Sigmoid colon (tissue), 4 donors: ENCODE results near the gene ZC3H10.

ENCODE experiments used
- EP300 ChIP-seq, 4 donors: sonication (generic); formaldehyde crosslinking; IDR thresholded peaks; one replicate each; pipeline ENCODE4 v1.6.1; 2017; ENCODE audit warnings: antibody characterized with exemption in 4 of 4
- POLR2A ChIP-seq, 2 donors: fragments of 450-650 bp; IDR thresholded peaks; one replicate each; pipeline ENCODE4 v1.6.1; 2016; ENCODE audit warnings: antibody characterized with exemption in 2 of 2, mild to moderate bottlenecking in 2 of 2, moderate library complexity in 2 of 2
- TF ChIP-seq, protein P1 (sequence below), 4 experiments: fragments of 450-650 bp in 3 of 4; fragments of 200-600 bp in 1 of 4; IDR thresholded peaks; one replicate each; pipeline ENCODE4 v1.5.1; 2016 to 2019; ENCODE audit warnings: antibody characterized with exemption in 4 of 4, mild to moderate bottlenecking in 3 of 4, moderate library complexity in 2 of 4

DNA sequence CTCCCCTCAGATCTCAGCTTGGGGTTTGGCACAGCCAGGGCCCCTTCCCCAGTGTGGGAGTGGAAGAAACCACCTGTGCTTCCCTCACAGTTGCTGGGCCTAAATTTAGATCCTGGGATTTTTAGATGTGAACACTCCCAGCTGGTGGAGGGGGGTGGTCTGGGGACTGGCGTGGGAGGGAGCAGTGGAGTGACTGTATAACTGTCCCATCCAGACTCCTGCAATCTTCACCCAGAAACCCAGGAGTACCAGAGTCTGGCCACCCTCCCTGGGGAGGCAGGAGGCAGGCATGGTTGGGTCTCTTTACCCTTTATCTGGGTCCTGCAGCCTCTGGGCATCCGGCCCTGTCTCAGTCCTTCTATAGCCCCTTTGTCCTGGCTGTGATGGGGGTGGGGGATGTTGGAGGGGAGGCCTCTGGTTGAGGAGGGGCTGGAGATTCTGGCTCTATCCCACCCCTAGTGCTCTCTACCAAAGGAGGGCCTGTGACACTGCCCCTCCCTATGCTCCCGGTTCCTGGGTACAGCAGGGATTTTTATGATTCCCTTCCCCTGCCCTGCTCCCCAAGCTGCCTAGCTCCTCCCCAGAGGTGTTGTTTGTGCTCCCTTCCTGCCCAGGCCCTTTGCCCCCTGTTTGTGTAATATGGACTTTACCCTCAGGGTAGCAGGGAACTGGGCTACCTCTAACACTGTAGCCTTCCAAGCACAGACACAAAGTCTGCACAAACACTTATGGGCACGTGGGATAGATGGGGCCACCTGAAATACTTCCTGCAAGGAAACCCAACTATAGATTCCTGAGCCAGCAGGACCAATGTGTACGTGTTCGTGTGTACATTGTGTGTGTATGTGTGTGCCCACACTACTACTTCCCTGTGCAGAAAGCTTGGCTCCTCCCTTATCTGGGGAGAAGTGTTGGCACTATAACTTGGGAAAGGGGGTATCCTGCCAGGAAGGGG, 36.4 kb upstream of the ZC3H10 start:
- TF ChIP-seq POLR2A (IDR thresholded peaks at IDR 0.05) (peak in 1 of 2 donors; percentile 51), EP300 (IDR thresholded peaks at IDR 0.05) (no peak)
- TF ChIP-seq, protein P1, sequence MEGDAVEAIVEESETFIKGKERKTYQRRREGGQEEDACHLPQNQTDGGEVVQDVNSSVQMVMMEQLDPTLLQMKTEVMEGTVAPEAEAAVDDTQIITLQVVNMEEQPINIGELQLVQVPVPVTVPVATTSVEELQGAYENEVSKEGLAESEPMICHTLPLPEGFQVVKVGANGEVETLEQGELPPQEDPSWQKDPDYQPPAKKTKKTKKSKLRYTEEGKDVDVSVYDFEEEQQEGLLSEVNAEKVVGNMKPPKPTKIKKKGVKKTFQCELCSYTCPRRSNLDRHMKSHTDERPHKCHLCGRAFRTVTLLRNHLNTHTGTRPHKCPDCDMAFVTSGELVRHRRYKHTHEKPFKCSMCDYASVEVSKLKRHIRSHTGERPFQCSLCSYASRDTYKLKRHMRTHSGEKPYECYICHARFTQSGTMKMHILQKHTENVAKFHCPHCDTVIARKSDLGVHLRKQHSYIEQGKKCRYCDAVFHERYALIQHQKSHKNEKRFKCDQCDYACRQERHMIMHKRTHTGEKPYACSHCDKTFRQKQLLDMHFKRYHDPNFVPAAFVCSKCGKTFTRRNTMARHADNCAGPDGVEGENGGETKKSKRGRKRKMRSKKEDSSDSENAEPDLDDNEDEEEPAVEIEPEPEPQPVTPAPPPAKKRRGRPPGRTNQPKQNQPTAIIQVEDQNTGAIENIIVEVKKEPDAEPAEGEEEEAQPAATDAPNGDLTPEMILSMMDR (IDR thresholded peaks at IDR 0.05) = no peak
